D721Med (cell line): ENCODE data around the gene KREMEN2.

Source experiments
- DNase-seq: peaks from one replicate; pipeline ENCODE4 v3.0.0; 2011; ENCODE audit warnings: low spot score; ENCODE audit not compliant: insufficient read length
- FAIRE-seq: peaks from 2 replicates; lab custom pipeline; 2011; peaks lifted over from hg19 to GRCh38; lab: Jason Lieb, UNC
- TF ChIP-seq, protein P1 (sequence below): IDR thresholded peaks from 2 replicates; pipeline ENCODE4 v1.5.1; 2012; ENCODE audit warnings: mild to moderate bottlenecking, control low read depth; ENCODE audit not compliant: insufficient read depth; ENCODE audit errors: missing control alignments

Gene KREMEN2

DNA sequence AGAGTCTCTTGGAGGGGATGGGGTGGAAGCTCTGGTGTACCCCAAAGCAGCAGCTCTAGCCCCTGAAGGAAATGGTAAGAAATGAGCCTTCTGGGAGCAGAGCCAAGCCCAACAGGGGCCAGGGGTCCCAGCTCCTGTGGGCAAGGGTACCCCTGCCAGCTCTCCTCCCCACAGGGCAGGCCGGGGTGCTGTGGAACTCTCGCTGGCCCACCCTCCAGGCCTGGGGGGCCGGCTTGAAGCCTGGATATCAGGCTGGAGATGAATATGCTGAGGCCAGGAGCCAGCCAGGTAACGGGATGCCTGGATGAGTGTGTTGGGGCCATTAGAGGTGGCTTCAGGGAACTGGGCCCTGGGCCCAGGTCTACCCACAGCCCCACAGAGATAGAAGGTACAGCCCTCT is 36.5 kb downstream of the KREMEN2 start:
- DNase-seq, result no peak
- FAIRE-seq, result no peak
- TF ChIP-seq, protein P1, sequence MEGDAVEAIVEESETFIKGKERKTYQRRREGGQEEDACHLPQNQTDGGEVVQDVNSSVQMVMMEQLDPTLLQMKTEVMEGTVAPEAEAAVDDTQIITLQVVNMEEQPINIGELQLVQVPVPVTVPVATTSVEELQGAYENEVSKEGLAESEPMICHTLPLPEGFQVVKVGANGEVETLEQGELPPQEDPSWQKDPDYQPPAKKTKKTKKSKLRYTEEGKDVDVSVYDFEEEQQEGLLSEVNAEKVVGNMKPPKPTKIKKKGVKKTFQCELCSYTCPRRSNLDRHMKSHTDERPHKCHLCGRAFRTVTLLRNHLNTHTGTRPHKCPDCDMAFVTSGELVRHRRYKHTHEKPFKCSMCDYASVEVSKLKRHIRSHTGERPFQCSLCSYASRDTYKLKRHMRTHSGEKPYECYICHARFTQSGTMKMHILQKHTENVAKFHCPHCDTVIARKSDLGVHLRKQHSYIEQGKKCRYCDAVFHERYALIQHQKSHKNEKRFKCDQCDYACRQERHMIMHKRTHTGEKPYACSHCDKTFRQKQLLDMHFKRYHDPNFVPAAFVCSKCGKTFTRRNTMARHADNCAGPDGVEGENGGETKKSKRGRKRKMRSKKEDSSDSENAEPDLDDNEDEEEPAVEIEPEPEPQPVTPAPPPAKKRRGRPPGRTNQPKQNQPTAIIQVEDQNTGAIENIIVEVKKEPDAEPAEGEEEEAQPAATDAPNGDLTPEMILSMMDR, result no peak

DNA sequence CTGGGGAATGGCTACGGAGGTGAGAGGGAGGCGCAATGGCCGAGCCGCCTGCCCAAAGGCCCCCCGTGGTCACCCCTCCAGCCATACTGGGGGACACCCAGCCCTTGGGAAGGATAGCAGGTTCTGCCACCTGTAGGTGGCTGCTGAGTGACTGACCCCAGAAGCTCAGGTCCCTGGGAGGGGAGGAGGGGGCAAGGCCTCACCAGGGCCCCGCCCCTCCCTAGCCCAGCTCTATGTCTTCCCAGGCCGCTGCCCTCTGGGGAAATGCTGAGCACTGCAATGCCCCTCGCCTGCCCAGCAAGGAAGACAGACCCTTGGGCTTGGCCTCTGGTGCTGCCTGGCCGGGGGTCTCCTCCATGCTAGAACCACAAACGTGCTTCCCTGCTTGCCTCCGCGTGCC is 37.2 kb downstream of the KREMEN2 start:
- no peak for FAIRE-seq
- no peak for DNase-seq
- TF ChIP-seq, protein P1, result no peak

DNA sequence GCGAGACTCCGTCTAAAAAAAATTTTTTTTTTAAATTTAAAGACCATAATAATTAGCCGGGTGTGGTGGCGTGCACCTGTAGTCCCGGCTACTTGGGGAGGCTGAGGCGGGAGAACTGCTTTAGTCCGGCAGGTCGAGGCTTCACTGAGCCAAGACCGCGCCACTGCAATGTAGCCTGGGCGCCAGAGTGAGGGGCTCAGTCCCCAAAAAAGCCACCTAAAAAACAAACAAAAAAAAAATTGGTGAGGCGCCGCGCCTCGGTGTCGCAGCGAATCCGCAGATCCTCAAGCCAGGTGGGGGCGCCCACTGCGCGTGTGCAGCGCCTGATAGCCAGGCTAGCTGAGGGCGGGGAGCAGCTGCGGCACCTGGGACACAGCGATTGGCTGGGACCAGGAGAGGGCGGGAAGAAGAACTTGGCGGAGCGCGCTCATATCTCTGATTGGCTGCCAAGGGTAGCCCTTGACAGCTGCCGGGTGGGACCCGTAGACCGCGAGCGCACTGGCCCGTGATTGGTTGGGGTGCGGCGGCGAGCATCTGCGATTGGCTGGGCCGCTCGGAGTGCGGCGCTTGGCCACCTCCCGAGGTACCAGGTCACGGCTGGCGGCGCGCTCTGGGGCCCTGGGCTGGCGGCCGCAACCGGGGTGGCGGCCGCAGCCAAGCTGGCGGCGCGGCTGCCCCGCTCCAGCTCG is 39.7 kb downstream of the KREMEN2 start:
- DNase-seq, result peak; percentile 94
- no peak for FAIRE-seq
- TF ChIP-seq, protein P1, result peak; percentile 61

DNA sequence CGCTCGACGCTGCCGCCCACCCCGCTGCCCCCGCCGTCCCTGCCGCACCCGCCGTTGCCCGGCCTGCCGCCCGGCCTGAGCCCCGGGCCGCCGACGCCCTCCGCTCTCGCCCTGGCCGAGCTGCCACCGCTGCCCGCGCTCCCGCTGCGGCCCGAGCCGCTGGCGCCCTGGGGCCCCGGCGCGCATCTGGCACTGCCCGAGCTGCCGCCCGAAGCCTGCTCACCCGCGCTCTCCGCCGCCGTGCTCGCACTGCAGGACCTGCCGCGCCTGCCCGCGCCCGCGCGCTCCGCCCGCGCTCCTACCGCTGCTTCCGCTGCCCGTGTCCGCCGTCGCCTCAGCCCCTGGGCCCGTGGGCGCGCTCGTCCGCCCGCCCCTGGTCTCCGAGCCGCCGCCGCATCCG is 40.2 kb downstream of the KREMEN2 start:
- DNase-seq, result no peak
- TF ChIP-seq, protein P1, result no peak
- no peak for FAIRE-seq

DNA sequence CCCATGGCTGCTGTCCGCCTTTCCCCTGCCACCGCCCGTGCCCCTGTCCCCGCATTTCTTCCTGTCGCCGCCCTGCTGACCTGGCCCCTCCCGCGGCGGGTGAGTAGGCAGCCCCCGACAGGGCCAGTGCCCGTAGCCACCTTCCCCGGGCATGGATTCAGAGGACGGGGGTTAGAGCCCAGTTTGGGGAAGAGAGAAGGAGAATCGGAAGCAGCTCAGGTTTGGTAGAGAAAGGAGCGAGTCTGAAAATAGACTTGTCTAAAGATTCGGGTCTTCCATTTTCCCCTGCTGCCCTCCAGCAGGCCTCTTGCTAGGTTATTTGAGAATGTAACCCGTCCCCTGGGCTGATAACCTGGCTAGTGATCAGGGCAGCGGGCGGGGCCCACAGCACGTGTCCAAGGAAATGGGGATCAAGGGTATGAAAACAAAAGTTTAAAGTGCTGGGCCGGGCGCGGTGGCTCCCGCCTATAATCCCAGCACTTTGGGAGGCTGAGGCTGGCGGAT is 40.8 kb downstream of the KREMEN2 start:
- TF ChIP-seq, protein P1, result no peak
- FAIRE-seq (no peak), DNase-seq (no peak)

DNA sequence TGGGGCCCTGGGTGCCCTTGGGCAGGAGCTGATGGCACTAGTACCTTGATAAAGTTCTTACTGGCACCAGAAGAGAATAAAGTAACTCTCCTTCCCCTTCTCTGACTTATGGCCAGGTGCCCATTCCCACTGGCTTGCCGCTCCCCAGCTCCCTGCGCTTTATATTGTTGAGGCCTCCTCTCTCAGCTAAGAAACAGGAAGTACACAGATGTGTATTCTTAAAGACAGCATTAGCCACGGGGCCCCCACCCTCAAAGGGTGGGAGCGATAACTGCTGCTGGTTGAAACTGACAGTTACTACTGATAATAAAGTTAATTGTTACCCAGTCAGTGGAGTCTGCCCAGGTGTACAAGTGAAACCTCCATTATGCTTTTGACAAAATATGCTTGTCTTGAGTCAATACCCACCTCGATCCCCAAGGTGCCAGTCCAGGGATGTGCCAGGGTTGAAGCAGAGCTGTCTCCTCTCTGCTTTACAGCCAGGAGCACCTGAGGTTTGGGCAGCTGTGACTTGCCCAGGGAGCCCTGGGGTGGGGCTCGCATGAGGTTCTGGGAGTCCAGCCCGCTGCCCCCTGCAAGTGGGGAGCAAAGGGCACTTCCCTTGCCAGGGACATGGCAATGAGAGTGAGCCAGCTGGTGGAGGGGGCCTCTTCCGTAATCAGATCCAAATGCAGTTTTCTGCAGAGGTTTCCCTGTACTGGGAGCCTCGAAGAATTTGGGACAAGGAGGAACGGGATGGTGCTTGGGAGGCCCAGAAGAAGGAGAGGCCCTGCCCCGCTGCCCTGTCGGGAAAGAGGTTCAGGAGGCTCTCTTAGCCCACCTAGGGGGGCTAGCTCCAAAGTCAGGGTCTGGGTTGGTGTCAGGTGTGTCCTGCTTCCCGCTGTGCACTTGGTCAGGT is 43.2 kb downstream of the KREMEN2 start:
- DNase-seq (no peak), FAIRE-seq (no peak)
- TF ChIP-seq, protein P1, result no peak
